ENCODE results near the gene RYR3. TPM values are rescaled to one million over a fixed set of nuclear protein-coding genes. Genes with fewer than 3 reads are reported as not detected.

RYR3 gene
- total RNA-seq, 1 experiment from 2014 or later: not detected

GRCh38 chr15:33400941-33401340, 90.2 kb downstream of the RYR3 start:
- H3K4me1 ChIP-seq (ENCODE audit: insufficient read depth, low read length): no peaks in the 10 kb centered on the region
- H3K79me2 ChIP-seq (ENCODE audit: low read length): no peaks in the 10 kb centered on the region
- ChIA-PET POLR2A (ENCODE audit: unreplicated experiment) (no interaction called here), CTCF (no interaction called here)
- no peak for TF ChIP-seq EZH2 (IDR thresholded peaks at IDR 0.05; ENCODE audit: low read length, unreplicated experiment)
- no peak for TF ChIP-seq CTCF (conservative IDR thresholded peaks at IDR 0.05; ENCODE audit: low read depth, low read length)
- no peak for TF ChIP-seq EZH2phosphoT487 (IDR thresholded peaks at IDR 0.05; ENCODE audit: borderline replicate concordance, low read length)
- no peak for DNase-seq
- no peak overlapping the region for H3K4me3 ChIP-seq (ENCODE audit: low read length)
- no peaks in the 10 kb centered on the region for H3K9me2 ChIP-seq (replicated peaks; ENCODE audit: low read length)
- H3K27me3 ChIP-seq (ENCODE audit: low read length): peaks cover 90% of the 10 kb centered on the region
- H3K9ac ChIP-seq (ENCODE audit: low read length): no peak overlapping the region
- H3K9me3 ChIP-seq (ENCODE audit: low read length): no peaks in the 10 kb centered on the region
- H3F3A ChIP-seq (ENCODE audit: low read length, unreplicated experiment): no peaks in the 10 kb centered on the region
- ATAC-seq: no peak
- intact Hi-C loops (cut with micrococcal nuclease): no loop called here
- H2AFZ ChIP-seq (ENCODE audit: low read length): no peak overlapping the region
- BruUV-seq (replicated peaks): no TSS peak
- no peak overlapping the region for H3K4me2 ChIP-seq (ENCODE audit: low read length)
- no peaks in the 10 kb centered on the region for H3K36me3 ChIP-seq (ENCODE audit: low read depth, low read length)
- no peak overlapping the region for H3K27ac ChIP-seq (ENCODE audit: low read length)
- H4K20me1 ChIP-seq (ENCODE audit: low read length): no peaks in the 10 kb centered on the region

- CTCF ChIA-PET: no interaction called here
- no peaks in the 10 kb centered on the region for H3K36me3 ChIP-seq (ENCODE audit: low read depth, low read length)
- ATAC-seq (no peak), DNase-seq (no peak)
- no peaks in the 10 kb centered on the region for H3K9me3 ChIP-seq (ENCODE audit: low read length)
- POLR2A ChIA-PET (ENCODE audit: unreplicated experiment): no interaction called here
- no peaks in the 10 kb centered on the region for H3K79me2 ChIP-seq (ENCODE audit: low read length)
- no peaks in the 10 kb centered on the region for H3K4me1 ChIP-seq (ENCODE audit: insufficient read depth, low read length)
- no peaks in the 10 kb centered on the region for H3F3A ChIP-seq (ENCODE audit: low read length, unreplicated experiment)
- H3K27me3 ChIP-seq (ENCODE audit: low read length): peaks cover 84% of the 10 kb centered on the region
- BruUV-seq (replicated peaks): no TSS peak
- no peaks in the 10 kb centered on the region for H4K20me1 ChIP-seq (ENCODE audit: low read length)
- H3K4me3 ChIP-seq (ENCODE audit: low read length): no peak overlapping the region
- no peak overlapping the region for H2AFZ ChIP-seq (ENCODE audit: low read length)
- TF ChIP-seq CTCF (conservative IDR thresholded peaks at IDR 0.05; ENCODE audit: low read depth, low read length): no peak
- TF ChIP-seq EZH2phosphoT487 (IDR thresholded peaks at IDR 0.05; ENCODE audit: borderline replicate concordance, low read length): no peak
- TF ChIP-seq EZH2 (IDR thresholded peaks at IDR 0.05; ENCODE audit: low read length, unreplicated experiment): no peak
- no peak overlapping the region for H3K4me2 ChIP-seq (ENCODE audit: low read length)
- no peak overlapping the region for H3K9ac ChIP-seq (ENCODE audit: low read length)
- no peaks in the 10 kb centered on the region for H3K9me2 ChIP-seq (replicated peaks; ENCODE audit: low read length)
- no peak overlapping the region for H3K27ac ChIP-seq (ENCODE audit: low read length)
- intact Hi-C loops (cut with micrococcal nuclease): no loop called here
These were observed 91.8 kb downstream of the RYR3 start for GRCh38 chr15:33402600-33402999.

- CTCF ChIA-PET: no interaction called here
- Histone ChIP-seq H3F3A (ENCODE audit: low read length, unreplicated experiment) (no peaks in the 10 kb centered on the region), H3K9ac (ENCODE audit: low read length) (no peak overlapping the region), H2AFZ (ENCODE audit: low read length) (no peak overlapping the region), H3K79me2 (ENCODE audit: low read length) (no peaks in the 10 kb centered on the region), H3K4me3 (ENCODE audit: low read length) (no peak overlapping the region), H3K27ac (ENCODE audit: low read length) (no peak overlapping the region), H3K36me3 (ENCODE audit: low read depth, low read length) (no peaks in the 10 kb centered on the region), H4K20me1 (ENCODE audit: low read length) (no peaks in the 10 kb centered on the region), H3K4me1 (ENCODE audit: insufficient read depth, low read length) (no peaks in the 10 kb centered on the region), H3K4me2 (ENCODE audit: low read length) (no peak overlapping the region), H3K9me2 (replicated peaks; ENCODE audit: low read length) (no peaks in the 10 kb centered on the region), H3K9me3 (ENCODE audit: low read length) (no peaks in the 10 kb centered on the region), H3K27me3 (ENCODE audit: low read length) (peaks cover 75% of the 10 kb centered on the region)
- intact Hi-C loops (cut with micrococcal nuclease): no loop called here
- TF ChIP-seq CTCF (conservative IDR thresholded peaks at IDR 0.05; ENCODE audit: low read depth, low read length): no peak
- no peak for TF ChIP-seq EZH2 (IDR thresholded peaks at IDR 0.05; ENCODE audit: low read length, unreplicated experiment)
- TF ChIP-seq EZH2phosphoT487 (IDR thresholded peaks at IDR 0.05; ENCODE audit: borderline replicate concordance, low read length): no peak
- BruUV-seq (replicated peaks): no TSS peak
- ATAC-seq (no peak), DNase-seq (no peak)
- POLR2A ChIA-PET (ENCODE audit: unreplicated experiment): no interaction called here
These were observed 94.3 kb downstream of the RYR3 start for GRCh38 chr15:33405096-33405495.
